Heart left ventricle (tissue), 16 donors: ENCODE data around the gene TUBA4B. TPM values are rescaled to one million over a fixed set of nuclear protein-coding genes. Genes with fewer than 3 reads are reported as not detected.

Experiments used
- ATAC-seq, 4 donors: fragments of 200-7000 bp; cut with Tn5 transposase; one replicate each; pipeline ENCODE4 v1.9.1; 2020 to 2022; ENCODE audit warnings: moderate library complexity in 4 of 4, mild to moderate bottlenecking in 3 of 4, moderate number of reproducible peaks in 1 of 4
- DNase-seq, 5 donors: peaks; one replicate each; pipeline ENCODE4 v3.0.0-alpha.2; 2020
- H3K27ac ChIP-seq, 12 donors: fragments of 200-600 bp; sonication (generic) in 4 of 12; one replicate each; pipeline versions ENCODE4 v1.5.0 to v1.8.0; 2016 to 2022; ENCODE audit warnings: mild to moderate bottlenecking in 2 of 12
- H3K27me3 ChIP-seq, 9 donors: fragments of 200-600 bp; sonication (generic) in 2 of 9; one replicate each; pipeline versions ENCODE4 v1.5.1 to v1.8.0; 2016 to 2022; ENCODE audit warnings: mild to moderate bottlenecking in 3 of 9
- H3K36me3 ChIP-seq, 9 donors: fragments of 200-600 bp; sonication (generic) in 2 of 9; one replicate each; pipeline versions ENCODE4 v1.5.0 to v1.8.0; 2018 to 2022; ENCODE audit warnings: mild to moderate bottlenecking in 2 of 9
- H3K4me1 ChIP-seq, 12 donors: fragments of 200-600 bp; sonication (generic) in 4 of 12; one replicate each; pipeline versions ENCODE4 v1.5.0 to v1.8.0; 2016 to 2022; ENCODE audit warnings: mild to moderate bottlenecking in 3 of 12
- H3K4me3 ChIP-seq, 12 donors: fragments of 200-600 bp; sonication (generic) in 4 of 12; one replicate each; pipeline versions ENCODE4 v1.5.0 to v1.8.0; 2017 to 2022; ENCODE audit warnings: mild to moderate bottlenecking in 9 of 12, moderate library complexity in 4 of 12
- H3K9me3 ChIP-seq, 12 donors: fragments of 200-600 bp; sonication (generic) in 4 of 12; one replicate each; pipeline versions ENCODE4 v1.5.0 to v1.8.0; 2016 to 2022; ENCODE audit warnings: mild to moderate bottlenecking in 1 of 12
- CTCF ChIP-seq, 12 donors: fragments of 200-600 bp; sonication (generic) in 4 of 12; IDR thresholded peaks; one replicate each; pipeline versions ENCODE4 v1.5.0 to v1.8.0; 2018 to 2022; ENCODE audit warnings: antibody characterized with exemption in 12 of 12, mild to moderate bottlenecking in 5 of 12
- POLR2A ChIP-seq, 2 donors: fragments of 450-650 bp; IDR thresholded peaks; one replicate each; pipeline ENCODE4 v1.6.1; 2017; ENCODE audit warnings: antibody characterized with exemption in 2 of 2, mild to moderate bottlenecking in 2 of 2, moderate library complexity in 2 of 2
- WGBS, 4 donors: extraction: QIAGEN DNeasy Blood & Tissue Kit in 2 of 4; methylation state at CpG; one replicate each; pipeline versions ENCODE4 v1.1.5 to v1.1.7; 2013 to 2018; 5-methylcytosine and 5-hydroxymethylcytosine counted together
- intact Hi-C, 10 donors: fragments of 100-400 bp; cut with DNase I; formaldehyde crosslinking; loops; one replicate each; pipeline versions ENCODE4 v1.11.1 to v1.14.2; 2022
- polyA plus RNA-seq, 2 donors: library from polyadenylated mRNA; stranded (reverse); fragments of 200-250 nt; gene quantifications; one replicate each; pipeline ENCODE4 v1.2.3, GENCODE V29; 2013
- total RNA-seq, 9 donors: library from RNA; depleted of rRNA in 2 of 9; stranded (reverse); fragments of >200 nt in 2 of 9; fragmentation: NEBNext Ultra II Directional in 3 of 9; extraction: Animal tissue kit (Norgen Biotek cat#: 25700) in 3 of 9; gene quantifications; one replicate each; pipeline versions ENCODE4 v1.1.0 to v1.2.4, GENCODE V29; 2016 to 2023
- donor health status: ischemic (EF 13 %, LVEDD 7.1; RV severe dilation, severe dysfunction).
- donor health status: healthy with polysubstance abuse.
- donor health status: DM: no; HTN: yes; CAD: no.
- donor health status: DM: no; HTN: no; CAD: no.
- donor health status: ischemic (EF 25% LVEDD 6.9; RV normal size, moderate dysfunction).
- donor health status: ischemic (EF 25% LVEDD 5.7; RV mildly dilated, moderate dysfunction).
- donor health status: healthy.
- donor health status: DM: yes; HTN: yes; CAD: no.
- donor health status: ischemic (EF 35%, LVEDD 5.7; RV mildly dilated, moderate dysfunction).
- donor health status: nonischemic (EF 11% LVEDD 7.7; RV severe dilation, severe dysfunction).
- donor health status: DM: yes; HTN: yes; CAD: no.
- donor health status: PGD.
- donor health status: ischemic (EF 29% LVEDD 5.4; RV normal size, mild dysfunction).
- donor health status: nonischemic (EF 23%, LVEDD 6.1; RV moderate dilation, normal function).

Gene TUBA4B
- total and polyA plus RNA-seq, 11 donors = not detected

- TF ChIP-seq CTCF (IDR thresholded peaks at IDR 0.05) = no peak
- no peak overlapping the region for H3K4me3 ChIP-seq
- no peaks in the 10 kb centered on the region for H3K36me3 ChIP-seq
- DNase-seq (peak in 1 of 5 donors; percentile 8), ATAC-seq (no peak)
- no peaks in the 10 kb centered on the region for H3K9me3 ChIP-seq
- H3K4me1 ChIP-seq = peaks cover 0 to 12% (median 0%) of the 10 kb centered on the region in 12 donors
- 64 to 81% (median 77%) methylated on average over 5 of the region's 5 CpGs for WGBS, 4 donors
- H3K27me3 ChIP-seq = no peaks in the 10 kb centered on the region
- intact Hi-C loops = no loop called here
- no peak overlapping the region for H3K27ac ChIP-seq
Observed at GRCh38 chr2:219266232-219266631, 13.2 kb downstream of the TUBA4B start.

GRCh38 chr2:219266886-219267285 is 13.8 kb downstream of the TUBA4B start:
- Histone ChIP-seq H3K9me3 (no peaks in the 10 kb centered on the region), H3K4me3 (no peak overlapping the region), H3K27me3 (no peaks in the 10 kb centered on the region), H3K36me3 (no peaks in the 10 kb centered on the region), H3K27ac (no peak overlapping the region), H3K4me1 (peaks cover 0 to 12% (median 0%) of the 10 kb centered on the region in 12 donors)
- intact Hi-C loops = no loop called here
- TF ChIP-seq CTCF (IDR thresholded peaks at IDR 0.05) (no peak), POLR2A (IDR thresholded peaks at IDR 0.05) (no peak)
- WGBS, 4 donors = 94 to 100% (median 100%) methylated on average over 1 of the region's 1 CpG
- no peak for ATAC-seq
- peak in 1 of 5 donors; percentile 1 for DNase-seq

GRCh38 chr2:219268294-219268693 is 15.3 kb downstream of the TUBA4B start:
- WGBS, 4 donors = 84 to 86% (median 85%) methylated on average over 2 of the region's 2 CpGs

More at GRCh38 chr2:219268294-219268693, 15.3 kb downstream of the TUBA4B start:
- Histone ChIP-seq H3K27ac (no peak overlapping the region), H3K4me3 (no peak overlapping the region), H3K4me1 (peaks cover 0 to 12% (median 0%) of the 10 kb centered on the region in 12 donors), H3K36me3 (no peaks in the 10 kb centered on the region), H3K9me3 (no peaks in the 10 kb centered on the region), H3K27me3 (no peaks in the 10 kb centered on the region)
- intact Hi-C loops = no loop called here
- DNase-seq (no peak), ATAC-seq (no peak)
- no peak for TF ChIP-seq POLR2A (IDR thresholded peaks at IDR 0.05)
- TF ChIP-seq CTCF (IDR thresholded peaks at IDR 0.05) = no peak
